ENCODE measurements around the gene C5orf46.

DNA sequence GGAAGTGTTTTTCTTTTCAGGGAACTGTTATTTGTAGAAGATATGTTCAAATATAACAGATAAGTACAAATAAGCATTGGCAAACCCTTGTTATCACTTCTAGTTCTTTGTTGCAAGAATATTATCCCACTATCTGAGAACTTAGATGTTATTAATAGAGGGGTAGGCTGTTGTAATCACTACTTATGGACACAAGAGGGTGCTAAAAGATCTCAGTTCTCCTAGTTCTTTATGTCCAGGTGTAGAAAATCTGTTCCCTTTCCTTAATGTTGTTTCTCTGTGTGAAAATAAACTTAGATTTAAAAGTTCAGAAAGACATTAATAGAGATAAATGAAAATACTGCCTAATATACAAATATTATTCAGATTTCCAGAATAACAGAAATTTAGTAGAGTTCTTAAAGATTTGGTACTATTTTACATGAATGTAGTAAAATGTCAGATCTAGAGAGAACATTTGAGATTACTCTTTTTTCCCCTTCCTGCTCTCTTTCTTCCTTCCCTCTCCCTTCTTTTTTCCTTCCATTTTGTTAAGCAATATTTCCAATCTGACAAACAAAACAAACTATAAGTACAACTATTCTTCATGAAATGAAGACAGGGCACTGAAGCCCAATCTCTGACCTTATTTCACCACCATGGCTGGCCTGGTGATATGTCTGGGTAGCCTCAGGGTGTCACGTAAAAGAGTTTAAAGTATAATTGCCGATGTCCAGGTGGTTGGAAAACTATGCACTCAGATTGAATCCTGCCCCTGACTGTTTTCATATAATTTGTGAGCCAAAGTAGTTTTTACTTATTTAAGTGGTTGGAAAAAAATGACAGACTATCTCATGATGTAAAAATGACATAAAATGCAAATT lies 43.6 kb upstream of the C5orf46 start:
- TF ChIP-seq, protein P1, sequence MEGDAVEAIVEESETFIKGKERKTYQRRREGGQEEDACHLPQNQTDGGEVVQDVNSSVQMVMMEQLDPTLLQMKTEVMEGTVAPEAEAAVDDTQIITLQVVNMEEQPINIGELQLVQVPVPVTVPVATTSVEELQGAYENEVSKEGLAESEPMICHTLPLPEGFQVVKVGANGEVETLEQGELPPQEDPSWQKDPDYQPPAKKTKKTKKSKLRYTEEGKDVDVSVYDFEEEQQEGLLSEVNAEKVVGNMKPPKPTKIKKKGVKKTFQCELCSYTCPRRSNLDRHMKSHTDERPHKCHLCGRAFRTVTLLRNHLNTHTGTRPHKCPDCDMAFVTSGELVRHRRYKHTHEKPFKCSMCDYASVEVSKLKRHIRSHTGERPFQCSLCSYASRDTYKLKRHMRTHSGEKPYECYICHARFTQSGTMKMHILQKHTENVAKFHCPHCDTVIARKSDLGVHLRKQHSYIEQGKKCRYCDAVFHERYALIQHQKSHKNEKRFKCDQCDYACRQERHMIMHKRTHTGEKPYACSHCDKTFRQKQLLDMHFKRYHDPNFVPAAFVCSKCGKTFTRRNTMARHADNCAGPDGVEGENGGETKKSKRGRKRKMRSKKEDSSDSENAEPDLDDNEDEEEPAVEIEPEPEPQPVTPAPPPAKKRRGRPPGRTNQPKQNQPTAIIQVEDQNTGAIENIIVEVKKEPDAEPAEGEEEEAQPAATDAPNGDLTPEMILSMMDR (IDR thresholded peaks at IDR 0.05): no peak
- no peak for TF ChIP-seq POLR2A (IDR thresholded peaks at IDR 0.05)
- TF ChIP-seq EP300 (IDR thresholded peaks at IDR 0.05): no peak
